HepG2 (cell line): ENCODE data around the gene GCNT2.

Source experiments
- HDAC6 ChIP-seq: fragments of 200-600 bp; sonication (generic); IDR thresholded peaks from 2 replicates; pipeline ENCODE4 v1.7.0; 2017; ENCODE audit warnings: mild to moderate bottlenecking, antibody characterized with exemption, low read length, low read depth
- JUNB ChIP-seq: sonication (generic); formaldehyde crosslinking; IDR thresholded peaks from 2 replicates; pipeline ENCODE4 v1.8.0; 2022; ENCODE audit warnings: missing genetic modification reagents, mild to moderate bottlenecking, borderline replicate concordance
- KAT7 ChIP-seq: IDR thresholded peaks from 2 replicates; pipeline ENCODE4 v1.6.1; 2018; ENCODE audit warnings: borderline replicate concordance, missing compliant biosample characterization
- MAFK ChIP-seq, 2 experiments: IDR thresholded peaks in 1 of 2; conservative IDR thresholded peaks in 1 of 2; 2 replicates each; pipeline ENCODE4 v1.6.1; 2011; ENCODE audit warnings: improper control_type of control experiment in 2 of 2, low read length in 2 of 2
- NONO ChIP-seq, 2 experiments: fragments of 450-650 bp in 1 of 2; sonication (generic) in 1 of 2; formaldehyde crosslinking in 1 of 2; IDR thresholded peaks in 1 of 2; conservative IDR thresholded peaks in 1 of 2; 2 replicates each; pipeline versions ENCODE4 v1.6.1 to v1.8.0; 2017 to 2022; ENCODE audit warnings: mild to moderate bottlenecking in 1 of 2, missing genetic modification reagents in 1 of 2, moderate library complexity in 1 of 2
- RNF219 ChIP-seq: sonication (generic); formaldehyde crosslinking; IDR thresholded peaks from 2 replicates; pipeline ENCODE4 v1.5.0; 2020; ENCODE audit warnings: mild to moderate bottlenecking, missing genetic modification reagents
- TFE3 ChIP-seq: IDR thresholded peaks from 2 replicates; pipeline ENCODE4 v1.6.1; 2016

GRCh38 chr6:10531942-10532341 lies 10.8 kb downstream of the GCNT2 start:
- TF ChIP-seq NONO (IDR thresholded peaks at IDR 0.05) (no peak), NONO (CRISPR knock-in tag; conservative IDR thresholded peaks at IDR 0.05) (no peak), HDAC6 (no peak), TFE3 (CRISPR knock-in tag) (no peak), KAT7 (no peak), JUNB (CRISPR knock-in tag) (no peak), MAFK (conservative IDR thresholded peaks at IDR 0.05 in 1 of 2, IDR thresholded peaks at IDR 0.05 in 1 of 2; ENCODE audit: low read length in 2 of 2) (no peak), RNF219 (CRISPR knock-in tag) (no peak)
